GM23248 (cell line): ENCODE results near the gene TTLL1. TPM values are rescaled to one million over a fixed set of nuclear protein-coding genes. Genes with fewer than 3 reads are reported as not detected.
A peak's percentile ranks its signal among the peaks of the same experiment; 100 is the strongest.

ENCODE experiments used
- DNase-seq: peaks from one replicate; pipeline ENCODE4 v3.0.0-alpha.2; 2015
- H2AFZ ChIP-seq: fragments of 200-600 bp; sonication (generic); 2 replicates; pipeline ENCODE4 v1.6.1; 2016; ENCODE audit warnings: antibody characterized with exemption
- H3F3A ChIP-seq: fragments of 200-600 bp; sonication (generic); 2 replicates; pipeline ENCODE4 v1.6.1; 2016; ENCODE audit warnings: mild to moderate bottlenecking, antibody characterized with exemption, mixed run types; ENCODE audit not compliant: insufficient read depth
- H3K27ac ChIP-seq: fragments of 200-600 bp; sonication (generic); 2 replicates; pipeline ENCODE4 v1.5.1; 2016; ENCODE audit warnings: mild to moderate bottlenecking
- H3K27me3 ChIP-seq: fragments of 200-600 bp; sonication (generic); replicated peaks from 2 replicates; pipeline ENCODE4 v1.6.1; 2016; ENCODE audit warnings: mild to moderate bottlenecking; ENCODE audit not compliant: insufficient read depth
- H3K36me3 ChIP-seq: fragments of 200-600 bp; sonication (generic); 2 replicates; pipeline ENCODE4 v1.6.1; 2016; ENCODE audit warnings: low read depth, mild to moderate bottlenecking
- H3K4me1 ChIP-seq: fragments of 200-600 bp; sonication (generic); 2 replicates; pipeline ENCODE4 v1.6.1; 2016; ENCODE audit warnings: mild to moderate bottlenecking; ENCODE audit not compliant: insufficient read depth
- H3K4me2 ChIP-seq: fragments of 200-600 bp; sonication (generic); one replicate; pipeline ENCODE4 v1.6.1; 2016; ENCODE audit warnings: mild to moderate bottlenecking; ENCODE audit not compliant: unreplicated experiment
- H3K4me3 ChIP-seq: fragments of 200-600 bp; sonication (generic); 2 replicates; pipeline ENCODE4 v1.5.1; 2016; ENCODE audit warnings: mild to moderate bottlenecking
- H3K79me2 ChIP-seq: fragments of 200-600 bp; sonication (generic); 2 replicates; pipeline ENCODE4 v1.6.1; 2016; ENCODE audit warnings: mild to moderate bottlenecking; ENCODE audit not compliant: insufficient read depth
- H3K9ac ChIP-seq: fragments of 200-600 bp; sonication (generic); 2 replicates; pipeline ENCODE4 v1.6.1; 2016; ENCODE audit warnings: mild to moderate bottlenecking
- H3K9me2 ChIP-seq: fragments of 200-600 bp; sonication (generic); 2 replicates; pipeline ENCODE4 v1.6.1; 2016; ENCODE audit warnings: mixed run types, mild to moderate bottlenecking, moderate library complexity; ENCODE audit not compliant: insufficient read depth
- H3K9me3 ChIP-seq: fragments of 200-600 bp; sonication (generic); one replicate; pipeline ENCODE4 v1.6.1; 2017; ENCODE audit warnings: low read depth
- H4K20me1 ChIP-seq: fragments of 200-600 bp; sonication (generic); 2 replicates; pipeline ENCODE4 v1.6.0; 2016; ENCODE audit not compliant: insufficient read depth
- EZH2 ChIP-seq: fragments of 200-600 bp; sonication (generic); IDR thresholded peaks from 2 replicates; pipeline ENCODE4 v1.6.1; 2018; ENCODE audit warnings: antibody characterized with exemption, mild to moderate bottlenecking; ENCODE audit not compliant: insufficient read depth, poor library complexity, severe bottlenecking
- EZH2phosphoT487 ChIP-seq: fragments of 200-600 bp; sonication (generic); IDR thresholded peaks from 2 replicates; pipeline ENCODE4 v1.6.1; 2018; ENCODE audit warnings: antibody characterized with exemption, moderate library complexity, mild to moderate bottlenecking, low read depth; ENCODE audit not compliant: insufficient read depth
- WGBS, 2 experiments: methylation state at CpG; one replicate each; pipeline ENCODE4 v1.1.6; 2015 to 2017; ENCODE audit warnings: low lambda C conversion rate in 2 of 2, low coverage in 1 of 2; ENCODE audit errors: missing lambda C conversion rate in 2 of 2; 5-methylcytosine and 5-hydroxymethylcytosine counted together
- in situ Hi-C: fragments of 300-500 bp; cut with MboI; formaldehyde crosslinking; loops from 2 replicates; pipeline ENCODE4 v1.15.0; 2020
- polyA plus RNA-seq: library from polyadenylated mRNA; unstranded; fragments of >200 nt; fragmentation: Nextera tagmentation; extraction: Ambion mirVana; gene quantifications from 2 replicates; pipeline ENCODE4 v1.2.1, GENCODE V29; 2016
- total RNA-seq: library from RNA; depleted of rRNA; stranded (reverse); fragments of >200 nt; shearing (Covaris generic); gene quantifications from 2 replicates; pipeline ENCODE4 v1.2.3, GENCODE V29; 2014

Gene TTLL1
- total and polyA plus RNA-seq, 2 experiments from 2014 or later = 16.0 to 18.5 TPM

- peak; percentile 88 for DNase-seq
- in situ Hi-C loops = no loop called here
- Histone ChIP-seq H3K4me1 (peaks cover 81% of the 10 kb centered on the region), H2AFZ (no peak overlapping the region), H3K4me3 (peak overlapping the region; percentile 42), H3F3A (peaks cover 62% of the 10 kb centered on the region), H3K27me3 (no peaks in the 10 kb centered on the region), H3K27ac (peak overlapping the region; percentile 90), H3K36me3 (no peaks in the 10 kb centered on the region), H3K4me2 (peak overlapping the region; percentile 44), H4K20me1 (no peaks in the 10 kb centered on the region), H3K79me2 (peaks cover 98% of the 10 kb centered on the region), H3K9me3 (no peaks in the 10 kb centered on the region), H3K9ac (peak overlapping the region; percentile 69), H3K9me2 (no peaks in the 10 kb centered on the region)
- TF ChIP-seq EZH2phosphoT487 = no peak
- WGBS, 2 experiments = 2 to 4% methylated on average over 5 of the region's 5 CpGs
Observed at GRCh38 chr22:43002202-43002586, 87.0 kb downstream of the TTLL1 start.

GRCh38 chr22:43001271-43002201 lies 87.7 kb downstream of the TTLL1 start:
- Histone ChIP-seq H3F3A (peaks cover 60% of the 10 kb centered on the region), H3K9ac (peak overlapping the region; percentile 69), H3K4me2 (peak overlapping the region; percentile 44), H3K79me2 (peaks cover 98% of the 10 kb centered on the region), H3K9me3 (no peaks in the 10 kb centered on the region), H3K4me1 (peaks cover 83% of the 10 kb centered on the region), H3K27me3 (no peaks in the 10 kb centered on the region), H3K4me3 (peak overlapping the region; percentile 42), H3K9me2 (no peaks in the 10 kb centered on the region), H4K20me1 (no peaks in the 10 kb centered on the region), H3K27ac (peak overlapping the region; percentile 90), H2AFZ (no peak overlapping the region), H3K36me3 (no peaks in the 10 kb centered on the region)
- 58 to 75% methylated on average over 3 of the region's 3 CpGs for WGBS, 2 experiments
- TF ChIP-seq EZH2 = no peak
- TF ChIP-seq EZH2phosphoT487 = no peak
- peak; percentile 68 for DNase-seq
- in situ Hi-C loops = no loop called here

GRCh38 chr22:43000441-43001175 lies 88.6 kb downstream of the TTLL1 start:
- WGBS, 2 experiments = 62 to 71% methylated on average over 8 of the region's 8 CpGs
- H3K4me1 ChIP-seq = peaks cover 92% of the 10 kb centered on the region

GRCh38 chr22:42997582-42998090 lies 91.6 kb downstream of the TTLL1 start:
- in situ Hi-C loops = no loop called here
- DNase-seq = peak; percentile 54
- Histone ChIP-seq H3K9me2 (no peaks in the 10 kb centered on the region), H3K27me3 (no peaks in the 10 kb centered on the region), H2AFZ (no peak overlapping the region), H3K4me3 (no peak overlapping the region), H3K27ac (peak overlapping the region; percentile 93), H3K36me3 (no peaks in the 10 kb centered on the region), H3K79me2 (peaks cover 93% of the 10 kb centered on the region), H3K9me3 (no peaks in the 10 kb centered on the region), H3F3A (peaks cover 70% of the 10 kb centered on the region), H3K4me1 (peaks cover 90% of the 10 kb centered on the region), H3K4me2 (no peak overlapping the region), H4K20me1 (no peaks in the 10 kb centered on the region), H3K9ac (peak overlapping the region; percentile 37)
- WGBS, 2 experiments = 57 to 58% methylated on average over 6 of the region's 6 CpGs
- TF ChIP-seq EZH2 (no peak), EZH2phosphoT487 (no peak)

More at GRCh38 chr22:43000441-43001175, 88.6 kb downstream of the TTLL1 start:
- Histone ChIP-seq H3K4me2 (peak overlapping the region; percentile 44), H3K36me3 (no peaks in the 10 kb centered on the region), H3K9ac (peak overlapping the region; percentile 69), H3F3A (peaks cover 64% of the 10 kb centered on the region), H3K4me3 (peak overlapping the region; percentile 40), H3K27ac (peak overlapping the region; percentile 90), H3K9me3 (no peaks in the 10 kb centered on the region), H3K27me3 (no peaks in the 10 kb centered on the region), H3K9me2 (no peaks in the 10 kb centered on the region), H3K79me2 (peaks cover 98% of the 10 kb centered on the region), H4K20me1 (no peaks in the 10 kb centered on the region), H2AFZ (no peak overlapping the region)
- in situ Hi-C loops = no loop called here
- peak; percentile 71 for DNase-seq
- no peak for TF ChIP-seq EZH2phosphoT487
- TF ChIP-seq EZH2 = no peak
